Measurements from ENCODE around the gene OGT. TPM values are rescaled to one million over a fixed set of nuclear protein-coding genes. Genes with fewer than 3 reads are reported as not detected.
"Not testable (repeated sequence)": the region's sequence is repeated elsewhere in the genome, so short reads cannot be mapped to it uniquely, and the experiment has no call there.

OGT gene
- total and polyA plus RNA-seq, 2 experiments from 2014 or later, result 36.8 to 120 TPM

DNA sequence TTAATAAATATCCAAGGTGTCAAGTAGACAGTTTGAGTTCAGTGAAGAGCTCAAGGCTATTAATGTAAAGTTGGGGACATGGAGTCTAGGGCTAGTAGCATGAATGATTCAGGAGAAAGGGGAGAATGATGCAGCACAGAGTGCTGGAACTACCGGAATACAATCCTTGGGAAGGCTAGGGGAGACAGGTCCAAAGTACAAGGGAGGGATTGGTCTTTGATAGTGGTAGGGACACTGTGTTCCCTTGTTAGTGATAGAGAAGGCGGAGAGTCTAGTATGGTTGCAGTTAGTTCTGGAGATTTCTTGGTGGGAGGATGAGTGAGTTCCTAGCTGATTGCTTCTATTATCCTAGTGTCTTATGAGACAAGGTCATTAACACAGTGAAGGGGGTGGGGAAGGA, 54.0 kb downstream of the OGT start:
- H3K27me3 ChIP-seq, result no peaks in the 10 kb centered on the region
- H3K4me1 ChIP-seq (ENCODE audit: insufficient read depth), result no peaks in the 10 kb centered on the region
- H4K20me1 ChIP-seq (ENCODE audit: insufficient read depth, poor library complexity, severe bottlenecking), result no peaks in the 10 kb centered on the region
- 68% methylated on average over 2 of the region's 2 CpGs for WGBS (ENCODE audit: low lambda C conversion rate, missing lambda C conversion rate)
- no peak overlapping the region for H3K4me3 ChIP-seq
- H3K4me2 ChIP-seq, result no peak overlapping the region
- TF ChIP-seq EZH2 (IDR thresholded peaks at IDR 0.05; ENCODE audit: borderline replicate concordance) (no peak), EZH2phosphoT487 (IDR thresholded peaks at IDR 0.05; ENCODE audit: low read depth, severe bottlenecking, unreplicated experiment) (no peak)
- TF ChIP-seq, protein P1, sequence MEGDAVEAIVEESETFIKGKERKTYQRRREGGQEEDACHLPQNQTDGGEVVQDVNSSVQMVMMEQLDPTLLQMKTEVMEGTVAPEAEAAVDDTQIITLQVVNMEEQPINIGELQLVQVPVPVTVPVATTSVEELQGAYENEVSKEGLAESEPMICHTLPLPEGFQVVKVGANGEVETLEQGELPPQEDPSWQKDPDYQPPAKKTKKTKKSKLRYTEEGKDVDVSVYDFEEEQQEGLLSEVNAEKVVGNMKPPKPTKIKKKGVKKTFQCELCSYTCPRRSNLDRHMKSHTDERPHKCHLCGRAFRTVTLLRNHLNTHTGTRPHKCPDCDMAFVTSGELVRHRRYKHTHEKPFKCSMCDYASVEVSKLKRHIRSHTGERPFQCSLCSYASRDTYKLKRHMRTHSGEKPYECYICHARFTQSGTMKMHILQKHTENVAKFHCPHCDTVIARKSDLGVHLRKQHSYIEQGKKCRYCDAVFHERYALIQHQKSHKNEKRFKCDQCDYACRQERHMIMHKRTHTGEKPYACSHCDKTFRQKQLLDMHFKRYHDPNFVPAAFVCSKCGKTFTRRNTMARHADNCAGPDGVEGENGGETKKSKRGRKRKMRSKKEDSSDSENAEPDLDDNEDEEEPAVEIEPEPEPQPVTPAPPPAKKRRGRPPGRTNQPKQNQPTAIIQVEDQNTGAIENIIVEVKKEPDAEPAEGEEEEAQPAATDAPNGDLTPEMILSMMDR (IDR thresholded peaks at IDR 0.05; ENCODE audit: poor library complexity), result no peak
- H3K9me3 ChIP-seq (ENCODE audit: low read depth), result no peaks in the 10 kb centered on the region
- no peak overlapping the region for H2AFZ ChIP-seq
- H3K36me3 ChIP-seq (replicated peaks; ENCODE audit: insufficient read depth, low read depth), result no peaks in the 10 kb centered on the region
- no peaks in the 10 kb centered on the region for H3K9me2 ChIP-seq (replicated peaks; ENCODE audit: insufficient read depth)
- H3K79me2 ChIP-seq, result no peaks in the 10 kb centered on the region
- DNase-seq (ENCODE audit: low spot score), result peak; percentile 32
- no peak overlapping the region for H3K27ac ChIP-seq

DNA sequence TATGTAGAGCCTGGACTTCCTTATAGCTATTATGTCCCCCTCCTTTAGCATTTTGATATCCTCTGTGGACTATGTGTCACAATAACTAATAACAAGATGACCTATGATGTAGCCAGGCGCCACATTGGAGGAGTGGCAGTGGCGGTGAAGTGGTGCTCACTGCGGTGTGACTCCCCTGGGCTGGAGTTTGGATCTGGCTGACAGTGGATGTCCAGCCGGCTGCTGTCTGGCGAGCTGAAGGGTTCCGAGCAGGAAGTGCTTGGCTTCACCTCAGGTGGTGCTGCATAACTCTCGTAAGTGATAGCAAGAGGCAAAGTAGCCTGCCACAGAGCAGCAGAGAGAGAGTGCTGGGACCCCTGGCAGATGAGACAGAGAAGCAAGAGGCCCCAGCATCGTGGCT, 60.3 kb downstream of the OGT start:
- not testable (repeated sequence) for H3K9me3 ChIP-seq (ENCODE audit: low read depth); H3K27ac ChIP-seq; H3K4me3 ChIP-seq; DNase-seq (ENCODE audit: low spot score); H3K4me1 ChIP-seq (ENCODE audit: insufficient read depth); H3K27me3 ChIP-seq; H3K9me2 ChIP-seq (replicated peaks; ENCODE audit: insufficient read depth); H3K79me2 ChIP-seq; H3K4me2 ChIP-seq; H4K20me1 ChIP-seq (ENCODE audit: insufficient read depth, poor library complexity, severe bottlenecking); H3K36me3 ChIP-seq (replicated peaks; ENCODE audit: insufficient read depth, low read depth); H2AFZ ChIP-seq
- WGBS (ENCODE audit: low lambda C conversion rate, missing lambda C conversion rate), result 75% methylated on average over 7 of the region's 8 CpGs

DNA sequence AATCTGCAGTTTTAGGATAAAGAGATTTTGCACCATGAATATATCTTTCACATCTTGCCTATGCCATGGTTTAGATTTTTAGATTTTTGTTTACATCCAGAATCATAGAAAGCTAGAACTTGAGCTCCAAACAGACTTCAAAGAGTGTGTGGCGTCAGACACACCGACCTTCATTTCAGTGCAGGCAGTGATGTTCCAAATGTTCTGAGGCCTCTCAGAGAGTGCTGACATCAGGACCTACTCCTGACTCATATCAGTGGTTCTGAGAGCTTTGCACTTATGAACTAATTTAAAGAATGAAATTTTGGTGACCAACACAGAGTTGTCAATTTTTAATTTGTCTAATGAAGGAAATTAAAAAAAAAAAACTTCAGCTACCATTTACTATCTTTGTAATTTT, 67.1 kb downstream of the OGT start:
- 81% methylated on average over 2 of the region's 2 CpGs for WGBS (ENCODE audit: low lambda C conversion rate, missing lambda C conversion rate)

DNA sequence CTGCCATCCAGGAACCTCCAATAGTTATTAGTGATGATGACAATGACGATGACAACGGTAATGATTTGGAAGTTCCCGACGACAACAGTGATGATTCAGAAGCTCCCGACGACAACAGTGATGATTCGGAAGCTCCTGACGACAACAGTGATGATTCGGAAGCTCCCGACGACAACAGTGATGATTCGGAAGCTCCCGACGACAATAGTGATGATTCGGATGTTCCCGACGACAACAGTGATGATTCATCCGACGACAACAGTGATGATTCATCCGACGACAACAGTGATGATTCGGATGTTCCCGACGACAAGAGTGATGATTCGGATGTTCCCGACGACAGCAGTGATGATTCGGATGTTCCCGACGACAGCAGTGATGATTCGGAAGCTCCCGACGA, 70.7 kb downstream of the OGT start:
- Histone ChIP-seq H3K27ac (no peak overlapping the region), H4K20me1 (ENCODE audit: insufficient read depth, poor library complexity, severe bottlenecking) (no peaks in the 10 kb centered on the region), H3K4me3 (no peak overlapping the region), H3K9me2 (replicated peaks; ENCODE audit: insufficient read depth) (no peaks in the 10 kb centered on the region), H3K4me2 (no peak overlapping the region), H3K4me1 (ENCODE audit: insufficient read depth) (no peaks in the 10 kb centered on the region), H3K36me3 (replicated peaks; ENCODE audit: insufficient read depth, low read depth) (peaks cover 3% of the 10 kb centered on the region), H3K27me3 (no peaks in the 10 kb centered on the region), H3K79me2 (no peaks in the 10 kb centered on the region), H2AFZ (no peak overlapping the region), H3K9me3 (ENCODE audit: low read depth) (no peaks in the 10 kb centered on the region)
- 88% methylated on average over 31 of the region's 33 CpGs for WGBS (ENCODE audit: low lambda C conversion rate, missing lambda C conversion rate)
- no peak for TF ChIP-seq EZH2phosphoT487 (IDR thresholded peaks at IDR 0.05; ENCODE audit: low read depth, severe bottlenecking, unreplicated experiment)
- TF ChIP-seq, protein P1 (IDR thresholded peaks at IDR 0.05; ENCODE audit: poor library complexity), result no peak
- TF ChIP-seq EZH2 (IDR thresholded peaks at IDR 0.05; ENCODE audit: borderline replicate concordance), result no peak
- DNase-seq (ENCODE audit: low spot score), result no peak

More for the DNA sequence above, 67.1 kb downstream of the OGT start:
- Histone ChIP-seq H3K4me2 (no peak overlapping the region), H3K9me2 (replicated peaks; ENCODE audit: insufficient read depth) (no peaks in the 10 kb centered on the region), H3K27me3 (no peaks in the 10 kb centered on the region), H3K79me2 (no peaks in the 10 kb centered on the region), H3K4me3 (no peak overlapping the region), H3K9me3 (ENCODE audit: low read depth) (no peaks in the 10 kb centered on the region), H3K4me1 (ENCODE audit: insufficient read depth) (no peaks in the 10 kb centered on the region), H3K36me3 (replicated peaks; ENCODE audit: insufficient read depth, low read depth) (peaks cover 3% of the 10 kb centered on the region), H3K27ac (no peak overlapping the region), H2AFZ (no peak overlapping the region), H4K20me1 (ENCODE audit: insufficient read depth, poor library complexity, severe bottlenecking) (no peaks in the 10 kb centered on the region)
- DNase-seq (ENCODE audit: low spot score), result no peak
- TF ChIP-seq EZH2phosphoT487 (IDR thresholded peaks at IDR 0.05; ENCODE audit: low read depth, severe bottlenecking, unreplicated experiment), result no peak
- TF ChIP-seq, protein P1 (IDR thresholded peaks at IDR 0.05; ENCODE audit: poor library complexity), result no peak
- TF ChIP-seq EZH2 (IDR thresholded peaks at IDR 0.05; ENCODE audit: borderline replicate concordance), result no peak
